ENCODE measurements around the gene HIVEP3.

HIVEP3 gene

DNA sequence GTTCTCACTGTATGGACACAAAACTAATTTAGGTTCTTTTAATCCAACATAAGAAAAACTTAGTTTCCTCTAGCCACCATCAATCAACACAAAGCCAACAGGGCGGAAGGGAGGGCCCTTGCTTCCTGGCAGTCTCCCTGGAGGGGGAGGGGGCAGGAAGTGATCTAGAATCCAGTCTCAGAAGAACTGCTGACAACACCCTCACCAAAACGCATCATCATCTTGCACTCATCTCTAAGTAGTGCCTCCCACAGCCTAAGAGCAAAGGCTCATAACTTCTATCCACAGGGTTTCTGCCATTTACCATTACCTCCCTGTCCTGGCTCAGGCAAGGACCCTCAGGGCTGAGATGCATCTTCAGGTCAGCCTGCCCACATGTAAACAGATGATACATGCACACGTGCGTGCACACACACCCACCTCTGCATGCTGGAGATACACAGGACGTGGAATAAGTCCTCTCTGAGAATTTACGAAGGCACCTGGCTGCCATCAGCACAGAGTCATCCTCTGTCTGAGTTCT, 20.5 kb downstream of the HIVEP3 start:
- peak overlapping the region; percentile 72 for H2AFZ ChIP-seq (ENCODE audit: low read depth)

DNA sequence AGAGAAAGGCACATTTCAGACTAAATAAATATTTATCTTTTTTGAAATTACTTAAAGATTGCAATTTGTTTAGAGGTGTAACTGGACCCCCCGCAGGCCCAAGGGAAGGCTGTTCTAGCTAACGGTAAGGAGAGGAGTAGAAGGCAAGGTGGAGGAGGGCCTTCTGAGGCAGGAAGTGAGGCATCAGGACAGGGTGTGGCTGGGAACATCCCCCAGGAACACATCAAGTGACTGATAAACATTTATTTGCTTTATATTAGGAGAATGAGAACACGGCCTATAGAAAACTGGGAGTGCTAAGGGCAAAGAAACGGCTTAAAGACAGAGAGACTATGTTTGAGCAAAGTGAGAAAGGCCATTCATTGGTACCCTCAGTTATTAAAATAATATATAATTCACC, 23.2 kb downstream of the HIVEP3 start:
- no peaks in the 10 kb centered on the region for H4K20me1 ChIP-seq (ENCODE audit: insufficient read depth)
- no peak overlapping the region for H3K27ac ChIP-seq
- H3K36me3 ChIP-seq (ENCODE audit: insufficient read depth): no peaks in the 10 kb centered on the region
- H3K4me3 ChIP-seq (IDR thresholded peaks at IDR 0.05; ENCODE audit: insufficient read depth, low read depth, low read length): no peak overlapping the region
- H2AFZ ChIP-seq (ENCODE audit: low read depth): no peak overlapping the region
- H3K4me1 ChIP-seq (ENCODE audit: low read depth, poor library complexity, severe bottlenecking): peaks cover 47% of the 10 kb centered on the region
- TF ChIP-seq, protein P1, sequence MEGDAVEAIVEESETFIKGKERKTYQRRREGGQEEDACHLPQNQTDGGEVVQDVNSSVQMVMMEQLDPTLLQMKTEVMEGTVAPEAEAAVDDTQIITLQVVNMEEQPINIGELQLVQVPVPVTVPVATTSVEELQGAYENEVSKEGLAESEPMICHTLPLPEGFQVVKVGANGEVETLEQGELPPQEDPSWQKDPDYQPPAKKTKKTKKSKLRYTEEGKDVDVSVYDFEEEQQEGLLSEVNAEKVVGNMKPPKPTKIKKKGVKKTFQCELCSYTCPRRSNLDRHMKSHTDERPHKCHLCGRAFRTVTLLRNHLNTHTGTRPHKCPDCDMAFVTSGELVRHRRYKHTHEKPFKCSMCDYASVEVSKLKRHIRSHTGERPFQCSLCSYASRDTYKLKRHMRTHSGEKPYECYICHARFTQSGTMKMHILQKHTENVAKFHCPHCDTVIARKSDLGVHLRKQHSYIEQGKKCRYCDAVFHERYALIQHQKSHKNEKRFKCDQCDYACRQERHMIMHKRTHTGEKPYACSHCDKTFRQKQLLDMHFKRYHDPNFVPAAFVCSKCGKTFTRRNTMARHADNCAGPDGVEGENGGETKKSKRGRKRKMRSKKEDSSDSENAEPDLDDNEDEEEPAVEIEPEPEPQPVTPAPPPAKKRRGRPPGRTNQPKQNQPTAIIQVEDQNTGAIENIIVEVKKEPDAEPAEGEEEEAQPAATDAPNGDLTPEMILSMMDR (conservative IDR thresholded peaks at IDR 0.05; ENCODE audit: low read depth, low read length): no peak
- no peaks in the 10 kb centered on the region for H3K27me3 ChIP-seq (ENCODE audit: insufficient read depth, low read depth)
- H3K79me2 ChIP-seq (ENCODE audit: insufficient read depth, low read depth): no peaks in the 10 kb centered on the region
- no peak overlapping the region for H3K4me2 ChIP-seq
- H3K9ac ChIP-seq: no peak overlapping the region

More for the DNA sequence above, 20.5 kb downstream of the HIVEP3 start:
- TF ChIP-seq, protein P1 (conservative IDR thresholded peaks at IDR 0.05; ENCODE audit: low read depth, low read length): no peak
- H3K4me2 ChIP-seq: peak overlapping the region; percentile 44
- no peaks in the 10 kb centered on the region for H3K27me3 ChIP-seq (ENCODE audit: insufficient read depth, low read depth)
- no peaks in the 10 kb centered on the region for H4K20me1 ChIP-seq (ENCODE audit: insufficient read depth)
- no peaks in the 10 kb centered on the region for H3K36me3 ChIP-seq (ENCODE audit: insufficient read depth)
- H3K27ac ChIP-seq: peak overlapping the region; percentile 55
- no peak overlapping the region for H3K9ac ChIP-seq
- H3K4me1 ChIP-seq (ENCODE audit: low read depth, poor library complexity, severe bottlenecking): peaks cover 23% of the 10 kb centered on the region
- no peak overlapping the region for H3K4me3 ChIP-seq (IDR thresholded peaks at IDR 0.05; ENCODE audit: insufficient read depth, low read depth, low read length)
- no peaks in the 10 kb centered on the region for H3K79me2 ChIP-seq (ENCODE audit: insufficient read depth, low read depth)

DNA sequence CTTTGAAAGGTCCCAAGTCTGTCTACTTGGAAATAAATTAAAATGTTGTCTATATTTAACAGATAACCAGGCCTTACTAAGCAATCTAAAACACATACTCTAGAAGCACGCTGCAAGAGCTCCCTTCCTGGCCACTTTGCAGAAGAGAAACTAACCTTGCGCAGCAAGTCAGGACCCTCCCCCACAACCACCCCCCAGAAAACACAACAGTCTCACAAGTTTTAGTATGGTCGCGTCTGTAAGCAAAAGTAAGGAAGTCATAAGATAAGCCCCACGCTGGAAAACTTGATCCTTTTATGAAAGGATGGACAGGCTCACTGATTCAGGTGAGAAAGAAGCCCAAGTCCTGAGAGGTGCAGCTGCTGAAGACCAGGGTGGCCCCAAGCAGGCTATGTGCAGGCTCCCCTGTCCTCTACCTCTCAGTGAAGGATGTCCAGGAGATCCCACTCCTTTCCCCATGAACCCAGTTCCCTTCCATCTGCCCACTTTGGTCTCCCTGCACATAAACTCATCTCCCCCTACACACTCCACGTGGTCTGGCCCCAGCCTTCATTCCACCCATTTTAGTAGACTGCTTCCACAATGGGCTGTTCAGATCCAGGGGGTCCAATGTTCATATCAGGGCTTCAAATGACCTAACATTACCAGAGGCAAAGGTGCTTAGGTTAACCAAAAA, 23.8 kb downstream of the HIVEP3 start:
- Histone ChIP-seq H3K36me3 (ENCODE audit: insufficient read depth) (no peaks in the 10 kb centered on the region), H3K4me3 (IDR thresholded peaks at IDR 0.05; ENCODE audit: insufficient read depth, low read depth, low read length) (no peak overlapping the region), H3K79me2 (ENCODE audit: insufficient read depth, low read depth) (no peaks in the 10 kb centered on the region), H3K27me3 (ENCODE audit: insufficient read depth, low read depth) (no peaks in the 10 kb centered on the region), H3K27ac (no peak overlapping the region), H4K20me1 (ENCODE audit: insufficient read depth) (no peaks in the 10 kb centered on the region), H3K4me2 (no peak overlapping the region), H3K9ac (no peak overlapping the region), H2AFZ (ENCODE audit: low read depth) (no peak overlapping the region), H3K4me1 (ENCODE audit: low read depth, poor library complexity, severe bottlenecking) (peaks cover 53% of the 10 kb centered on the region)
- TF ChIP-seq, protein P1 (conservative IDR thresholded peaks at IDR 0.05; ENCODE audit: low read depth, low read length): no peak

DNA sequence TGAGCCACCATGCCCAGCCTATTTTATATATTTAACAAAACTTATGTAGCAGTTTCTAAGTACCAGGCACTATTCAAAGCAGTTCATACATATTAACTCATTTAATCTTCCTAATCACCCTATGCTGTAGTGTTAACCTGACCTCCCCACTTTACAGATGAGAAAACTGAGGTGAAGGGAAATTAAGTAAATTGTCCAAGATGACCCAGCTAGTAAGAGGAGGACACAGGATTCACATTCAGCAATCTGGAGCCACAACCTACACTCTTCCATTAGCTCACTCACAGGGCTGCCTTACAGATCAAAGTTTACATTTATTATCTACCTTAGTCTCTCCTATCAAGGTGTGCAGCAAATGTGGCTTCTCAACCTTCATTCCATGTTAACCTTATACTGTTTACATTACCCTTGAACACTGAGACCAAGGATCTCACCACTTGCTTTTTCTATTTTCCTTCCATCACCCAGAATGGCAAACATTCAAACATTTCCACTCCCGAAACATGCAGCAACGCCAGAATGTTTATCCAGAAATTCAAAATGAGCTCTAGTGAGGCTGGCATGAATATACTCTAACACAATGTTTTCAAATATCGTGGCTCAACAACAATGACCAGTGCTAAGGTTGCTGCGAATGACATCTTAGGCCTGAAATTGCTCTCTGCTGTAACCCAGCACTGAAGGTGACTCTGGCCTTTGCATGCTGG, 24.5 kb downstream of the HIVEP3 start:
- Histone ChIP-seq H3K27ac (no peak overlapping the region), H3K4me1 (ENCODE audit: low read depth, poor library complexity, severe bottlenecking) (peaks cover 56% of the 10 kb centered on the region), H3K27me3 (ENCODE audit: insufficient read depth, low read depth) (no peaks in the 10 kb centered on the region), H4K20me1 (ENCODE audit: insufficient read depth) (no peaks in the 10 kb centered on the region), H3K36me3 (ENCODE audit: insufficient read depth) (no peaks in the 10 kb centered on the region), H3K9ac (no peak overlapping the region), H2AFZ (ENCODE audit: low read depth) (no peak overlapping the region), H3K4me2 (no peak overlapping the region), H3K79me2 (ENCODE audit: insufficient read depth, low read depth) (no peaks in the 10 kb centered on the region), H3K4me3 (IDR thresholded peaks at IDR 0.05; ENCODE audit: insufficient read depth, low read depth, low read length) (no peak overlapping the region)
- TF ChIP-seq, protein P1 (conservative IDR thresholded peaks at IDR 0.05; ENCODE audit: low read depth, low read length): no peak

Data from KMS-11 (cell line).